Fibroblast of skin of left biceps (primary cell): ENCODE data around the gene MAP7.

Experiments
- DNase-seq, 2 experiments: peaks; one replicate each; pipeline ENCODE4 v3.0.0-alpha.2; 2013; ENCODE audit warnings: low read depth in 2 of 2

MAP7 gene

GRCh38 chr6:136564180-136564579, 14.0 kb upstream of the MAP7 start:
- no peak for DNase-seq

GRCh38 chr6:136563386-136564152, 13.3 kb upstream of the MAP7 start:
- DNase-seq: no peak

- no peak for DNase-seq
These were observed 12.0 kb upstream of the MAP7 start for GRCh38 chr6:136562211-136562610.

GRCh38 chr6:136553166-136553787, 3.1 kb upstream of the MAP7 start:
- no peak for DNase-seq

- no peak for DNase-seq
These were observed 1.8 kb upstream of the MAP7 start for GRCh38 chr6:136552054-136552453.

- no peak for DNase-seq
These were observed 881 bp upstream of the MAP7 start for GRCh38 chr6:136551103-136551502.

GRCh38 chr6:136550045-136550329, 235 bp downstream of the MAP7 start:
- no peak for DNase-seq

- DNase-seq: no peak
These were observed 750 bp downstream of the MAP7 start for GRCh38 chr6:136549300-136550044.

GRCh38 chr6:136548582-136549299, 1.5 kb downstream of the MAP7 start:
- no peak for DNase-seq

GRCh38 chr6:136547871-136548270, 2.4 kb downstream of the MAP7 start:
- DNase-seq: no peak

- DNase-seq: peak in 1 of 2 experiments; percentile 15
These were observed 2.9 kb downstream of the MAP7 start for GRCh38 chr6:136547336-136547735.

GRCh38 chr6:136546331-136546730, 3.9 kb downstream of the MAP7 start:
- DNase-seq: no peak

GRCh38 chr6:136544326-136544725, 5.9 kb downstream of the MAP7 start:
- DNase-seq: no peak

GRCh38 chr6:136541395-136541794, 8.8 kb downstream of the MAP7 start:
- no peak for DNase-seq

- DNase-seq: no peak
These were observed 10.1 kb downstream of the MAP7 start for GRCh38 chr6:136539967-136540652.

GRCh38 chr6:136538836-136539235, 11.4 kb downstream of the MAP7 start:
- no peak for DNase-seq

GRCh38 chr6:136535880-136536650, 14.2 kb downstream of the MAP7 start:
- no peak for DNase-seq

- DNase-seq: no peak
These were observed 15.0 kb downstream of the MAP7 start for GRCh38 chr6:136535017-136535765.

GRCh38 chr6:136534268-136534667, 16.0 kb downstream of the MAP7 start:
- DNase-seq: no peak

- DNase-seq: no peak
These were observed 16.7 kb downstream of the MAP7 start for GRCh38 chr6:136533487-136533886.
